GM23338 (cell line): ENCODE data around the gene POU2F3. TPM values are rescaled to one million over a fixed set of nuclear protein-coding genes. Genes with fewer than 3 reads are reported as not detected.

Source experiments
- ATAC-seq: fragments of 200-7000 bp; cut with Tn5 transposase; 3 replicates; pipeline ENCODE4 v1.9.1; 2020
- DNase-seq: peaks from one replicate; pipeline ENCODE4 v3.0.0-alpha.2; 2015; ENCODE audit warnings: low spot score
- H2AFZ ChIP-seq: fragments of 200-600 bp; sonication (generic); 2 replicates; pipeline ENCODE4 v1.8.0; 2016; ENCODE audit warnings: antibody characterized with exemption, mild to moderate bottlenecking, moderate library complexity
- H3F3A ChIP-seq: fragments of 200-600 bp; sonication (generic); replicated peaks from 2 replicates; pipeline ENCODE4 v1.8.0; 2017; ENCODE audit warnings: antibody characterized with exemption, mixed run types, low read depth
- H3K27ac ChIP-seq: fragments of 200-600 bp; sonication (generic); 2 replicates; pipeline ENCODE4 v1.6.1; 2016; ENCODE audit warnings: low read depth
- H3K27me3 ChIP-seq: fragments of 200-600 bp; sonication (generic); 2 replicates; pipeline ENCODE4 v1.8.0; 2016; ENCODE audit warnings: mild to moderate bottlenecking, mixed run types, moderate library complexity; ENCODE audit not compliant: insufficient read depth
- H3K36me3 ChIP-seq: fragments of 200-600 bp; sonication (generic); 2 replicates; pipeline ENCODE4 v1.8.0; 2016; ENCODE audit warnings: mild to moderate bottlenecking; ENCODE audit not compliant: insufficient read depth
- H3K4me1 ChIP-seq: fragments of 200-600 bp; sonication (generic); 2 replicates; pipeline ENCODE4 v1.8.0; 2016; ENCODE audit warnings: mild to moderate bottlenecking, moderate library complexity; ENCODE audit not compliant: insufficient read depth
- H3K4me2 ChIP-seq: fragments of 200-600 bp; sonication (generic); 2 replicates; pipeline ENCODE4 v1.7.1; 2017; ENCODE audit warnings: mixed run types
- H3K4me3 ChIP-seq: fragments of 200-600 bp; sonication (generic); 2 replicates; pipeline ENCODE4 v1.6.1; 2016; ENCODE audit warnings: mixed run types
- H3K79me2 ChIP-seq: fragments of 200-600 bp; sonication (generic); replicated peaks from 2 replicates; pipeline ENCODE4 v1.8.0; 2017; ENCODE audit warnings: mild to moderate bottlenecking; ENCODE audit not compliant: insufficient read depth
- H3K9me2 ChIP-seq: fragments of 200-600 bp; sonication (generic); 2 replicates; pipeline ENCODE4 v1.8.0; 2017; ENCODE audit not compliant: insufficient read depth
- H4K20me1 ChIP-seq: fragments of 200-600 bp; sonication (generic); replicated peaks from 2 replicates; pipeline ENCODE4 v1.8.0; 2017; ENCODE audit warnings: mild to moderate bottlenecking; ENCODE audit not compliant: insufficient read depth
- H3K27ac Mint-ChIP-seq: 2 replicates; pipeline ENCODE4 v1.8.0; 2020; ENCODE audit warnings: inconsistent platforms, mild to moderate bottlenecking, moderate library complexity, mixed read lengths
- H3K27me3 Mint-ChIP-seq: 3 replicates; pipeline ENCODE4 v1.8.0; 2022; ENCODE audit warnings: low read depth, mild to moderate bottlenecking, moderate library complexity, mixed read lengths, inconsistent platforms; ENCODE audit not compliant: insufficient read depth, poor library complexity
- H3K36me3 Mint-ChIP-seq: 3 replicates; pipeline ENCODE4 v1.8.0; 2021; ENCODE audit warnings: low read depth, mild to moderate bottlenecking, inconsistent platforms, moderate library complexity, mixed read lengths
- H3K4me1 Mint-ChIP-seq: 3 replicates; pipeline ENCODE4 v1.8.0; 2020; ENCODE audit warnings: mild to moderate bottlenecking, inconsistent platforms, mixed read lengths
- H3K4me3 Mint-ChIP-seq: 3 replicates; pipeline ENCODE4 v1.8.0; 2021; ENCODE audit warnings: moderate library complexity, mild to moderate bottlenecking, inconsistent platforms, mixed read lengths
- H3K9me3 Mint-ChIP-seq: 3 replicates; pipeline ENCODE4 v1.8.0; 2020; ENCODE audit warnings: moderate library complexity, mild to moderate bottlenecking, inconsistent platforms, mixed read lengths
- CREB1 ChIP-seq: fragments of 250-450 bp; sonication (Bioruptor Pico); IDR thresholded peaks from 2 replicates; pipeline ENCODE4 v1.5.0; 2020; ENCODE audit warnings: low read depth, mild to moderate bottlenecking, moderate library complexity
- CTCF ChIP-seq, 2 experiments: fragments of 200-600 bp in 1 of 2; sonication (generic) in 1 of 2; conservative IDR thresholded peaks; 2 replicates each; pipeline versions ENCODE4 v1.5.1 to v1.6.1; 2016 to 2017; ENCODE audit warnings: antibody characterized with exemption in 2 of 2, low read depth in 2 of 2, mild to moderate bottlenecking in 2 of 2, moderate library complexity in 1 of 2
- EZH2 ChIP-seq: fragments of 200-600 bp; sonication (generic); IDR thresholded peaks from one replicate; pipeline ENCODE4 v1.8.0; 2017; ENCODE audit warnings: antibody characterized with exemption, mild to moderate bottlenecking, low read depth; ENCODE audit not compliant: unreplicated experiment
- EZH2phosphoT487 ChIP-seq: fragments of 200-600 bp; sonication (generic); IDR thresholded peaks from one replicate; pipeline ENCODE4 v1.8.1; 2018; ENCODE audit warnings: antibody characterized with exemption; ENCODE audit not compliant: unreplicated experiment
- JUNB ChIP-seq: IDR thresholded peaks from one replicate; pipeline ENCODE4 v1.6.1; 2016; ENCODE audit warnings: antibody characterized with exemption; ENCODE audit not compliant: unreplicated experiment
- NANOG ChIP-seq: IDR thresholded peaks from 2 replicates; pipeline ENCODE4 v1.6.1; 2016; ENCODE audit warnings: antibody characterized with exemption, borderline replicate concordance
- POLR2AphosphoS5 ChIP-seq: IDR thresholded peaks from 2 replicates; pipeline ENCODE4 v1.6.1; 2016; ENCODE audit warnings: antibody characterized with exemption, low read depth
- STAT1 ChIP-seq: IDR thresholded peaks from one replicate; pipeline ENCODE4 v1.6.1; 2016; ENCODE audit warnings: antibody characterized with exemption; ENCODE audit not compliant: unreplicated experiment
- ZNF114 ChIP-seq: fragments of 250-450 bp; sonication (Bioruptor Pico); IDR thresholded peaks from 2 replicates; pipeline ENCODE4 v1.5.0; 2020; ENCODE audit warnings: mild to moderate bottlenecking, moderate library complexity
- ZNF331 ChIP-seq: fragments of 250-450 bp; sonication (Bioruptor Pico); IDR thresholded peaks from 2 replicates; pipeline ENCODE4 v1.5.0; 2020; ENCODE audit warnings: low read depth, mild to moderate bottlenecking, moderate library complexity
- ZNF462 ChIP-seq: fragments of 250-450 bp; sonication (Bioruptor Pico); IDR thresholded peaks from 2 replicates; pipeline ENCODE4 v1.5.0; 2020; ENCODE audit warnings: mild to moderate bottlenecking, moderate library complexity
- polyA plus RNA-seq: library from polyadenylated mRNA; unstranded; fragments of >200 nt; fragmentation: Nextera tagmentation; extraction: Ambion mirVana; gene quantifications from 2 replicates; pipeline ENCODE4 v1.2.1, GENCODE V29; 2016
- total RNA-seq: library from RNA; depleted of rRNA; stranded (reverse); fragments of >200 nt; shearing (Covaris generic); gene quantifications from 2 replicates; pipeline ENCODE4 v1.2.3, GENCODE V29; 2014
- TF ChIP-seq, protein P1 (sequence below): IDR thresholded peaks from 2 replicates; pipeline ENCODE4 v1.6.1; 2016; ENCODE audit warnings: antibody characterized with exemption
- TF ChIP-seq, protein P2 (sequence below): IDR thresholded peaks from one replicate; pipeline ENCODE4 v1.6.1; 2018; ENCODE audit warnings: antibody characterized with exemption; ENCODE audit not compliant: unreplicated experiment

The POU2F3 gene
- total and polyA plus RNA-seq, 2 experiments from 2014 or later, result 0.45 to 0.79 TPM

DNA sequence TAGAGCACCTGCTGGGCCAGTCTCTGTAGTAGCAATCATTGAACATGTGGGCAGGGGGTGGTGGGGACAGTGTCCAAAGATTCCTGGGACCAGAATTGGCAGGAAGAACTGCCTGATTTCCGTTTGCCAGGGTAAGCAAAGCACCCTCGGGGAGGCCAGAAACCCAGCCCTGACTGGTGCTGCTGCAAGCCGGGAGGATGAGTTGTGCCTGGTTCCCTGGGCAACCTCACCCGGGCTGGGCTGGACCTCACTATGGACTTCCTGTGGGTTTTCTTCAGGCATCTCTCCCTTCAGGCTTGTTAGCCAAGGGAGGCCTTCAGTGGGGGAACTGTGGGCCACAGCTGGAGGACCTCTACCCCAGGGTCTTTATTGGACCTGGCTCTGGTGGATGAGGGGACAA, 8.0 kb upstream of the POU2F3 start:
- Histone ChIP-seq H4K20me1 (no peaks in the 10 kb centered on the region), H3K4me2 (no peak overlapping the region), H3K4me1 (peaks cover 11% of the 10 kb centered on the region; the same call in 1 of the 2 replicates), H2AFZ (no peak overlapping the region), H3K4me3 (no peak overlapping the region), H3K27ac (no peak overlapping the region), H3K27me3 (peaks cover 6% of the 10 kb centered on the region; the same call in 1 of the 2 replicates), H3K79me2 (no peaks in the 10 kb centered on the region), H3F3A (no peaks in the 10 kb centered on the region), H3K36me3 (no peaks in the 10 kb centered on the region), H3K9me2 (no peaks in the 10 kb centered on the region)
- TF ChIP-seq, protein P1, sequence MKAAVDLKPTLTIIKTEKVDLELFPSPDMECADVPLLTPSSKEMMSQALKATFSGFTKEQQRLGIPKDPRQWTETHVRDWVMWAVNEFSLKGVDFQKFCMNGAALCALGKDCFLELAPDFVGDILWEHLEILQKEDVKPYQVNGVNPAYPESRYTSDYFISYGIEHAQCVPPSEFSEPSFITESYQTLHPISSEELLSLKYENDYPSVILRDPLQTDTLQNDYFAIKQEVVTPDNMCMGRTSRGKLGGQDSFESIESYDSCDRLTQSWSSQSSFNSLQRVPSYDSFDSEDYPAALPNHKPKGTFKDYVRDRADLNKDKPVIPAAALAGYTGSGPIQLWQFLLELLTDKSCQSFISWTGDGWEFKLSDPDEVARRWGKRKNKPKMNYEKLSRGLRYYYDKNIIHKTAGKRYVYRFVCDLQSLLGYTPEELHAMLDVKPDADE, result no peak
- TF ChIP-seq ZNF331 (CRISPR knock-in tag), result no peak
- TF ChIP-seq, protein P2, sequence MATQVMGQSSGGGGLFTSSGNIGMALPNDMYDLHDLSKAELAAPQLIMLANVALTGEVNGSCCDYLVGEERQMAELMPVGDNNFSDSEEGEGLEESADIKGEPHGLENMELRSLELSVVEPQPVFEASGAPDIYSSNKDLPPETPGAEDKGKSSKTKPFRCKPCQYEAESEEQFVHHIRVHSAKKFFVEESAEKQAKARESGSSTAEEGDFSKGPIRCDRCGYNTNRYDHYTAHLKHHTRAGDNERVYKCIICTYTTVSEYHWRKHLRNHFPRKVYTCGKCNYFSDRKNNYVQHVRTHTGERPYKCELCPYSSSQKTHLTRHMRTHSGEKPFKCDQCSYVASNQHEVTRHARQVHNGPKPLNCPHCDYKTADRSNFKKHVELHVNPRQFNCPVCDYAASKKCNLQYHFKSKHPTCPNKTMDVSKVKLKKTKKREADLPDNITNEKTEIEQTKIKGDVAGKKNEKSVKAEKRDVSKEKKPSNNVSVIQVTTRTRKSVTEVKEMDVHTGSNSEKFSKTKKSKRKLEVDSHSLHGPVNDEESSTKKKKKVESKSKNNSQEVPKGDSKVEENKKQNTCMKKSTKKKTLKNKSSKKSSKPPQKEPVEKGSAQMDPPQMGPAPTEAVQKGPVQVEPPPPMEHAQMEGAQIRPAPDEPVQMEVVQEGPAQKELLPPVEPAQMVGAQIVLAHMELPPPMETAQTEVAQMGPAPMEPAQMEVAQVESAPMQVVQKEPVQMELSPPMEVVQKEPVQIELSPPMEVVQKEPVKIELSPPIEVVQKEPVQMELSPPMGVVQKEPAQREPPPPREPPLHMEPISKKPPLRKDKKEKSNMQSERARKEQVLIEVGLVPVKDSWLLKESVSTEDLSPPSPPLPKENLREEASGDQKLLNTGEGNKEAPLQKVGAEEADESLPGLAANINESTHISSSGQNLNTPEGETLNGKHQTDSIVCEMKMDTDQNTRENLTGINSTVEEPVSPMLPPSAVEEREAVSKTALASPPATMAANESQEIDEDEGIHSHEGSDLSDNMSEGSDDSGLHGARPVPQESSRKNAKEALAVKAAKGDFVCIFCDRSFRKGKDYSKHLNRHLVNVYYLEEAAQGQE, result no peak
- TF ChIP-seq JUNB, result no peak
- TF ChIP-seq POLR2AphosphoS5, result no peak
- TF ChIP-seq STAT1, result no peak
- TF ChIP-seq ZNF114 (CRISPR knock-in tag), result no peak
- no peak for TF ChIP-seq ZNF462 (CRISPR knock-in tag)
- no peak for TF ChIP-seq CREB1
- TF ChIP-seq EZH2, result no peak
- no peak for TF ChIP-seq CTCF (conservative IDR thresholded peaks at IDR 0.05; ENCODE audit: low read depth in 2 of 2)
- no peak for TF ChIP-seq EZH2phosphoT487
- no peak for TF ChIP-seq NANOG
- peaks cover 22% of the 10 kb centered on the region for H3K4me1 Mint-ChIP-seq
- no peaks in the 10 kb centered on the region for H3K36me3 Mint-ChIP-seq
- H3K27me3 Mint-ChIP-seq, result peaks cover 7% of the 10 kb centered on the region
- no peak overlapping the region for H3K4me3 Mint-ChIP-seq
- ATAC-seq (no peak), DNase-seq (no peak)
- H3K27ac Mint-ChIP-seq, result no peak overlapping the region
- H3K9me3 Mint-ChIP-seq, result no peaks in the 10 kb centered on the region
